Suprapubic skin (tissue), 4 donors: Measurements from ENCODE around the gene ARSB. TPM values are rescaled to one million over a fixed set of nuclear protein-coding genes. Genes with fewer than 3 reads are reported as not detected.

Source experiments
- DNase-seq, 2 donors: peaks; one replicate each; pipeline ENCODE4 v3.0.0-alpha.2; 2019; ENCODE audit warnings: low spot score in 2 of 2
- H3K27ac ChIP-seq: fragments of 200-600 bp; sonication (generic); one replicate; pipeline ENCODE4 v1.5.1; 2019
- H3K27me3 ChIP-seq: fragments of 200-600 bp; sonication (generic); one replicate; pipeline ENCODE4 v1.5.1; 2019
- H3K36me3 ChIP-seq: fragments of 200-600 bp; sonication (generic); one replicate; pipeline ENCODE4 v1.5.1; 2019
- H3K4me1 ChIP-seq: fragments of 200-600 bp; sonication (generic); one replicate; pipeline ENCODE4 v1.5.1; 2019
- H3K4me3 ChIP-seq: fragments of 200-600 bp; sonication (generic); one replicate; pipeline ENCODE4 v1.5.1; 2019; ENCODE audit warnings: mild to moderate bottlenecking
- H3K9me3 ChIP-seq: fragments of 200-600 bp; sonication (generic); one replicate; pipeline ENCODE4 v1.5.1; 2019
- EP300 ChIP-seq: sonication (generic); formaldehyde crosslinking; IDR thresholded peaks from one replicate; pipeline ENCODE4 v1.6.1; 2017; ENCODE audit warnings: antibody characterized with exemption
- POLR2A ChIP-seq, 2 donors: fragments of 450-650 bp; IDR thresholded peaks; one replicate each; pipeline ENCODE4 v1.6.1; 2017; ENCODE audit warnings: antibody characterized with exemption in 2 of 2, mild to moderate bottlenecking in 2 of 2, moderate library complexity in 2 of 2
- POLR2AphosphoS5 ChIP-seq, 3 donors: sonication (generic); formaldehyde crosslinking; IDR thresholded peaks; one replicate each; pipeline ENCODE4 v1.6.1; 2017; ENCODE audit warnings: antibody characterized with exemption in 3 of 3
- WGBS: methylation state at CpG from one replicate; pipeline ENCODE4 v1.1.5; 2018; 5-methylcytosine and 5-hydroxymethylcytosine counted together
- total RNA-seq, 4 donors: library from RNA; depleted of rRNA; stranded (reverse); fragments of >200 nt; gene quantifications; one replicate each; pipeline ENCODE4 v1.1.0, GENCODE V29; 2016
- TF ChIP-seq, protein P1 (sequence below), 2 donors: fragments of 200-600 bp in 1 of 2; fragments of 450-650 bp in 1 of 2; sonication (generic) in 1 of 2; IDR thresholded peaks; one replicate each; pipeline ENCODE4 v1.5.1; 2016 to 2019; ENCODE audit warnings: antibody characterized with exemption in 2 of 2, mild to moderate bottlenecking in 1 of 2, moderate library complexity in 1 of 2

Gene ARSB
- total RNA-seq, 4 donors from 2014 or later: 3.1 to 5.1 (median 3.4) TPM

DNA sequence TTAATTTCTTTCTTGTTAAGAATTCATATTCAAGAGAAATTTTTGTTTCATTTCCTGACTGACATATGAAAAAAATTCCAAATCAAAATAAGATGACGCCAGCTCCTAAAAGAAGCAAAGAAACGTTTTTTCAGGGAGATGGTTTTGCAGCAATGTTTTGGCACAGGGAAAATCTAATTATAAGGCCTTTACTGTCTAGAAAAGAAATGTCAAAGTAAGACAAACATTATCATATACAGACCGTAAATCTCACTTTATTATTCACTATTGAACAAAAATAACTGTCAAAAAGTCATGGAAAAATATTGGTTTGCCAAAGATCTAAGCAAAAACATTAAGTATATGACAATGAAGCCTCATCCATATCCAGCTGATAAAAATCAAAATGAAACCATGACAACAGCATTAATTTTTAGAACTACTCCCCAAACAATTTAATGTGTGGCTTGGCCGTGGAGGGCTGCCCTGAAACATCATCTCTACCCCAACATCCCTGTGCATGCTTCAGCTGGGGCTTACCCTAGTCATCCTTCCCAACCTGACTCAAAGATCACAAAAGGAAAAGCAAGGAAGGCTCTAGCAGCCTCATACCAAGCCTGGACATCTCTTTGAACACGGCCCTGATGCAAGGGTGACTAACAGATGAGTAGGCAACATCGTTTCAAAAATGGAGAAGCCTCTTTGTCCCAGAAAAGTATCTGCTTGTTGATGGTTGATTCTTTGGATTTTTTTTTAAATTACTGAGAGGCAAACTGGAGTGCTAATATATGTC lies 95.6 kb downstream of the ARSB start:
- Histone ChIP-seq H3K9me3 (no peaks in the 10 kb centered on the region), H3K36me3 (no peaks in the 10 kb centered on the region), H3K4me1 (peaks cover 5% of the 10 kb centered on the region), H3K4me3 (no peak overlapping the region), H3K27ac (no peak overlapping the region), H3K27me3 (no peaks in the 10 kb centered on the region)
- TF ChIP-seq EP300 (no peak), POLR2AphosphoS5 (IDR thresholded peaks at IDR 0.05) (no peak), POLR2A (IDR thresholded peaks at IDR 0.05) (no peak)
- TF ChIP-seq, protein P1, sequence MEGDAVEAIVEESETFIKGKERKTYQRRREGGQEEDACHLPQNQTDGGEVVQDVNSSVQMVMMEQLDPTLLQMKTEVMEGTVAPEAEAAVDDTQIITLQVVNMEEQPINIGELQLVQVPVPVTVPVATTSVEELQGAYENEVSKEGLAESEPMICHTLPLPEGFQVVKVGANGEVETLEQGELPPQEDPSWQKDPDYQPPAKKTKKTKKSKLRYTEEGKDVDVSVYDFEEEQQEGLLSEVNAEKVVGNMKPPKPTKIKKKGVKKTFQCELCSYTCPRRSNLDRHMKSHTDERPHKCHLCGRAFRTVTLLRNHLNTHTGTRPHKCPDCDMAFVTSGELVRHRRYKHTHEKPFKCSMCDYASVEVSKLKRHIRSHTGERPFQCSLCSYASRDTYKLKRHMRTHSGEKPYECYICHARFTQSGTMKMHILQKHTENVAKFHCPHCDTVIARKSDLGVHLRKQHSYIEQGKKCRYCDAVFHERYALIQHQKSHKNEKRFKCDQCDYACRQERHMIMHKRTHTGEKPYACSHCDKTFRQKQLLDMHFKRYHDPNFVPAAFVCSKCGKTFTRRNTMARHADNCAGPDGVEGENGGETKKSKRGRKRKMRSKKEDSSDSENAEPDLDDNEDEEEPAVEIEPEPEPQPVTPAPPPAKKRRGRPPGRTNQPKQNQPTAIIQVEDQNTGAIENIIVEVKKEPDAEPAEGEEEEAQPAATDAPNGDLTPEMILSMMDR (IDR thresholded peaks at IDR 0.05): no peak
- DNase-seq: no peak
- WGBS: 59% methylated on average over 6 of the region's 6 CpGs

GRCh38 chr5:78888580-78889368 lies 96.3 kb downstream of the ARSB start:
- DNase-seq: no peak
- no peak overlapping the region for H3K27ac ChIP-seq
- H3K27me3 ChIP-seq: no peaks in the 10 kb centered on the region
- no peaks in the 10 kb centered on the region for H3K36me3 ChIP-seq
- TF ChIP-seq, protein P1 (IDR thresholded peaks at IDR 0.05): no peak
- TF ChIP-seq POLR2A (IDR thresholded peaks at IDR 0.05) (no peak), EP300 (no peak), POLR2AphosphoS5 (IDR thresholded peaks at IDR 0.05) (no peak)
- H3K4me1 ChIP-seq: peaks cover 5% of the 10 kb centered on the region
- H3K4me3 ChIP-seq: no peak overlapping the region
- H3K9me3 ChIP-seq: no peaks in the 10 kb centered on the region
- 72% methylated on average over 10 of the region's 10 CpGs for WGBS

DNA sequence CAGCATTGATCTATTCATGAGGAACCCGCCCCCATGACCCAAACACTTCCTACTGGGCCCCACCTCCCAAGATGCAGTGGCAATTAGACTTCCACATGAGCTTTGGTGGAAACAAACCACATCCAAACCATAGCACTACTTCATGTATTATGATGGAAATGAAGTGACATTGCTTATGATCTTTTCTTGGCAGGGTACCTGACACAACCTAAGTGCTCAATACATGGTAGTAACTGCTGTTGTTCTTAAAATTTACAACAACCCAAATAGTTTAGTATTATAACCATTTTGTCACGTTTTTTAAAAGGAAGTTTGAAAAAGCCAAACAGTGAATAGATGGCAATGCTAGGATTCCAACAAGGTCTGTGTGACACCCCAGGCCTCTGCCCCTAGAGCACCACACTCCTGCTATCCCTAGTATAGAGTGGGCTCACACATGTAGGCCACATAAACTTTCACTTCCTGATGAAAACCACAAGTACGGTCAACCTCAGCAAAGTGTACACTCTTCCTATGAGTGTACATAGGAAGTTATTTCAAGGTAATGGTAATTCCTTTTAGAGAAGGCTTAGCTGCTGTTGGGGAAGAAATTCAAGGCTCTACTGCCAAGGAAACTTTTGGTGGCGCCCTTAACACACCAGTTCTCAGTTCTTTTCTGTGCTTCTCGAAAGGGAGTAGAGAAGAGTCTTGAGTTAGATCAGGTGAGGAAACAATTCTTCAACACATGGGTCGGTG lies 97.6 kb downstream of the ARSB start:
- H3K27me3 ChIP-seq: no peaks in the 10 kb centered on the region
- H3K9me3 ChIP-seq: no peaks in the 10 kb centered on the region
- 83% methylated on average over 6 of the region's 6 CpGs for WGBS
- no peak for DNase-seq
- H3K4me3 ChIP-seq: no peak overlapping the region
- H3K36me3 ChIP-seq: no peaks in the 10 kb centered on the region
- peaks cover 5% of the 10 kb centered on the region for H3K4me1 ChIP-seq
- TF ChIP-seq, protein P1 (IDR thresholded peaks at IDR 0.05): no peak
- TF ChIP-seq POLR2AphosphoS5 (IDR thresholded peaks at IDR 0.05) (no peak), POLR2A (IDR thresholded peaks at IDR 0.05) (no peak), EP300 (no peak)
- no peak overlapping the region for H3K27ac ChIP-seq

DNA sequence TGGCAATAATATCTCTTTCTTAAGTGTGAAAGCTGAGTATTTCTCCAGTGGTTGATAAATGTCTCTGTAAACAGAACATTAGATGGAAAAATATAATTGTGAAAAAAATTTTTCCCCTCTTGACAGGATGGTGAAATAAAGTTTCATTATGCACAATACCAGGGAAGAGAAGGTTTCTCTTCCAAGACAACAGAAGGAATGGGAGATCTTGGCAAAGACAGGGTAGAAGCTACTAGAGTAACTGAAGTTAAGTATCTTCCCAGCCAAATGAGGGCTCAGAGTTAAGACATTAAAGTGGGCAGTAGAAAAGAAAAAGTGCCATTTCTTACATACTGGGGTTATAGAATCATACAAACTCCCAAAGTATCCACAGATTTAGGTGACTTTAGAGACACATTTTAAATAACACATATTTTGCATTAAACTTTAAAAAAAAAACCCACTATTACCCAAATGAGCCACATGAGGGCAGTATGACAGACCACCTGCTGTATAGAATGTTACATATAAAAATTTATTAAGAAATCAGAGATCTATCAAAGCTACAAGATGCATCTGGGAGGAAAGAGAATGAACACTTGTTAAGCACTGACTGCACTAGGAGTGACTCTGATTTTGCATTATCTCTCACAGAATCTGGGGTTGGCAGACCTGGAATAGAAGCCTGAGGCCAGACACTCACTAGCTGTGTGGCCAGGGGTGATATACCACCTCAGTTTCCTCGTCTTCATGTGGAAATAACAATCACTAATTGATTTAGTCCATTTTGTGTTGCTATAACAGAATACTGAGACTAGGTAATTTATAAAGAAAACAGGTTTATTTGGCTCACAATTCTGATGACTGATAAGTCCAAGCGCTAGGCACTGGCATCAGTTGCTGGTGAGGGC lies 98.5 kb downstream of the ARSB start:
- H3K4me3 ChIP-seq: no peak overlapping the region
- H3K4me1 ChIP-seq: peaks cover 5% of the 10 kb centered on the region
- TF ChIP-seq POLR2AphosphoS5 (IDR thresholded peaks at IDR 0.05): no peak
- TF ChIP-seq POLR2A (IDR thresholded peaks at IDR 0.05): no peak
- no peak for TF ChIP-seq EP300
- TF ChIP-seq, protein P1 (IDR thresholded peaks at IDR 0.05): peak in 1 of 2 donors; percentile 24
- H3K9me3 ChIP-seq: no peaks in the 10 kb centered on the region
- no peaks in the 10 kb centered on the region for H3K36me3 ChIP-seq
- no peaks in the 10 kb centered on the region for H3K27me3 ChIP-seq
- DNase-seq: no peak
- 79% methylated on average over 2 of the region's 2 CpGs for WGBS
- no peak overlapping the region for H3K27ac ChIP-seq
